GM21786 (cell line): ENCODE measurements around the gene REV1.
"Not testable (repeated sequence)": the region's sequence is repeated elsewhere in the genome, so short reads cannot be mapped to it uniquely, and the experiment has no call there.

Experiments
- ATAC-seq: cut with Tn5 transposase; IDR thresholded peaks from one replicate; pipeline ENCODE4 v1.9.1; 2021; ENCODE audit not compliant: unreplicated experiment

The REV1 gene

DNA sequence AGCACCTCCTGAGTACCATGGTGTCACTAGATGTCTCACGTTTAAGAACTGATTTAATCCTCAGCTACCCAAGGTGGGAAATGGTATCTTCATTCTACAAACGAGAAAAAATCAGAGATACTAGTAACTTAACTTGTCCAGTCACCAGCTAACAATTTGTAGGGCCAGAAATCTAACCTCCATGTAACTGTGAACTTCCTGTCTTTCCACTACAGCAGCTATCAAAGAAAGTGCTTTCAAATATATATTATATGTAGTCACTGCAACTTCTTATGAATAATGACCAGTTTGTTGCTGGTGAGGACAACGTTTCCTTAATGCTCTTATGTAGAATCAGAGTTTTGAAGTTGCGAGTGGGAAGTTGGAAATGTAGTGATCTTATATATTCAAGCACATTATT lies 1.9 kb downstream of the REV1 start:
- ATAC-seq: no peak

DNA sequence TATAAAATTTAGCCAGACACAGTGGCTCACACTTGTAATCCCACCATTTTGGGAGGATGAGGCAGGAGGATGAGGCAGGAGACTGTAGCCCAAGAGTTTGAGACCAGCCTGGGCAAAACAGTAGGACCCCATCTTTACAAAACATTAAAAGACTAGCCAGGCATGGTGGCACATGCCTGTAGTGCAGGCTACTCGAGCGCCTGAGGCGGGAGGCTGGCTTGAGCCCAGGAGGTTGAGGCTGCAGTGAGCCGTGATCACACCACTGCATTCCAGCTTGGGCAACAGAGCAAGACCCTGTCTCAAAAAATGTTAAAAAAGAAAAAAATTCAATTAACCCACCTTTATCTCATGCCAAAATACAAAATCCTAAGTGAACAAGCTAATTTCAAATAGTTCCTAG lies 4.0 kb downstream of the REV1 start:
- ATAC-seq: no peak

DNA sequence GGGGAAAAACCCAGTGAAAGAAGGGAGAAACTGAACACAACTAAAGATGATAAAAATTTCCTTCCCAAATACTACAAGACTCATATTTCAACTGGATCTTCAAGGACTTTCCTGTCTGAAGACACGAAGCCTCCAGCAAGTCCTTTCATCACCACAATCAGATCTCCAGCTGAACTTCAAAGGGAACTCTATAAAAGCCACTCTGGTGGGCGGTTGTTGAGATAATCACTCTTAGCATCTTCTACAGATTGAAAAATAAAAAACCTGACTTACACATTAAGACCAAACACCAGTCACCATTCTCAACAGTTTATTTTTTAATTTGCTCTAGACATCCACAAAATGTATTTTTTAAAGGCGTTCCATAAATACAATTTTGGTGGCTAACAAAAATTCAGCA lies 4.4 kb downstream of the REV1 start:
- ATAC-seq: no peak

DNA sequence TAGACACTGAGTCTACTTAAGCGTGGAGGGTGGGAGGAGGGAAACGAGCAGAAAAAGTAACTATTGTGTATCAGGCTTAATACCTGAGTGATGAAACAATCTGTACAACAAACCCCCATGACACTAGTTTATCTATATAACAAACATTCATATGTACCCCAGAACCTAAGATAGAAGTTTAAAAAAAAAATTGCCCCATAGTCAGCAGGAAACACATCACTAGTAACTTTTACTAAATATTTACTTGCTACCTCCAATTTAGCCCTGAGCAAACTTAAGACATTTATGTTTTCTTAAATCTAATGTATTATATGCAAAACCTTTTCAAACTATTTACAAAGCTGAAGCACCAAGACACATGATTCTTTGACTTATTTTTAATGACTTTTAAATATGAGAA lies 5.6 kb downstream of the REV1 start:
- ATAC-seq: no peak

DNA sequence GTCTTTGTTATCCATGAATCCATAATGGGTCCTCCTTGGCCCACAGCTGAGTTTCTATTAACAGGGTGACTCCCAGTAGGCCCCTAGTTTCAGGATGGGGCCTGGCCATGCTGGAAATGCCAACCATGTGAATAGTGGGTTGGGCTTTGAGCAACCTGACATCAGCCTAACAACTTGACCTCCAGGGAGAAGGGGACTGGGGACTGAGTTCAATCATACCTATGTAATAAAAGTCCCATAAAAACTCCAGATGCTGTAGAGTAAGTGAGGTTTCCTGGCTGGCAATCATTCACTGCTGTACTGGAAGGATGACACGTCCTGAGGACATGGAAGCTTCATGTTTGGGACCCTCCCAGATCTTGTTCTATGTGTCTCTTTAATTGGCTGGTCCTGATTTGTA lies 7.9 kb downstream of the REV1 start:
- ATAC-seq: no peak

DNA sequence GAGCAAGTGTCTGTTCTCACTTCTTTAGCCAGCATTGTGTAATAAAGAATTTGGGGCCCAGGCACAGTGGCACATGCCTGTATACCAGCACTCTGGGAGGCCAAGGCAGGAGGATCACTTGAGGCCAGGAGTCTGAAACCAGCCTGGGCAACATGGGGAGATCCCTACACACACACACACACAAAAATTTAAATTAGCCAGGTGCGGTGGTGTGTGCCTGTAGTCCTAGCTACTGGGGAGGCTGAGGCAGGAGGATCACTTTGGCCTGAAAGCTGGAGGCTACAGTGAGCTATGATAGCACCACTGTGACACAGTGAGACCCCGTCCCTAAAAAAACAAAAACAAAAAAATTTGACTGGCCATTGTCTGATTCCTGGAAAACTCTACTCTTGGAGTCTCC lies 8.3 kb downstream of the REV1 start:
- no peak for ATAC-seq

DNA sequence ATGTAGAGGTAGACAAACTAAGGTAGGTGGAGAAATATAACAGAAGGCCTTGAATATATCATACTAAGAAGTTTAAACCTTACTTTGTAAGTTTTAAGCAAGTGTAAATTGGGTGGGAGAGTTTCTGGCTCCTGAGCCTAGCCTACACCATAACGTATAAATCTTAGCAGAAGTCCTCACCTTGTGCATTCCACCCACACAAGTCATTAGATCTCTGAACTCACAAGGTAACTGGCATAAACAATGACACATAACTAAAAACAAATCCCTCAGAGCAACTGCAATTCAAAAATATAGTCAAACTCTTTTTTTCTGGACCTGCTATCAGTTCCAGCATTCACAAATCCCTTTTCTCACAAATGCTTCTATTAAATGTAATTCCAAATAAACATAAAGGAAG lies 9.4 kb downstream of the REV1 start:
- ATAC-seq: no peak

DNA sequence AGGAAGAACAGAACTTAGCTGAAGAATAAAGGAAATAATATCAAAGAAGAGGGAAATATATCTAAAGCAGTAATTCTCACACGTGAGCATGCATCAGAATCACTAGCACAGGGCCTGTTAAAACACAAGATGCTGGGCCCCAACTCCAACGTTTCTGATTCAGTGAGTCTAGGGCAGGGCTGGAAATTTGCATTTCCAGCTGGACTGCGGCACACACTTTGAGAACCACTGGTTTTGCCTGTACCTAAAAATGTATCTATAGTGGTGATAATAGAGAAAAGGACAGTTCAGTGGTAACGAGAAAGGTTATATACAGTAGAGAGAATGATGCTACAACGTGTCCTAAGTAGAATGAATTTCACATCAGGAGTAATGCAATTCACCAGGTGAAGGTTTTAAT lies 11.2 kb downstream of the REV1 start:
- ATAC-seq: no peak

DNA sequence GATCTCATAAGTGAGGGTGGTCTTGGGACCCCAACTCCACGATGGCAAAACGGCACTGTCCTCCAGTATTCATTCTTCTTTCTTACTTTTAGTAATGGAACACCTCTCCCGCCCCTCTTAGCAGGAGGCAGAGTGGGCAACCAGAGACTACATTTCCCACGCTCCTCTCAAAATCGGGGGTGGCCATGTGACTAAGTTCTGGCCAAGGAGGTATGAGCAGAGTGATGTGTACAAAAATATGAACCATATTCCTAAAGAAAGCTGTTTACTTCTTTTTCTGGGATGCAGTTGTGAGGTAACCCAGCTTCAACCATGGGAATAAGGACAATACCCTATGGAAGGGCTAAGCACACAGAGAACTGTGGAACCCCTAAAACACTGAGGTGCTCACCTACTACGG lies 12.8 kb downstream of the REV1 start:
- ATAC-seq: no peak

DNA sequence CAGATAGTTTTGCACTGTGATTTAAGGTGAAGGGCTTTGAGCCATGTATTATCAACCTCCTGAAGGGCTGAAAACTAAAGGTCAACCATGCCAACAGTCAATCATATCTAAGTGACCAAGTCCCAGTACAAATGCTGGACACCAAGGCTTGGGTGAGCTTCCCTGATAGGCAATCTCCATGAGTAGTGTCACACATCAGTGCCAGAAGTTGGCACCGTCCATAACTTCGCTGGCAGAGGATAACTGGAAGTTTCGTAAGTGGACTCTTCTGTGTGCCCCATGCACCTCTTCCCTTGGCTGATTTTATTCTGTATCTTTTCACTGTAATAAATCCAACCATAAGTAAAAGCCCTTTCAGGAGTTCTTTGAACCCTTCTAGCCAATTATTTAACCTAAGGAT lies 13.2 kb downstream of the REV1 start:
- no peak for ATAC-seq

DNA sequence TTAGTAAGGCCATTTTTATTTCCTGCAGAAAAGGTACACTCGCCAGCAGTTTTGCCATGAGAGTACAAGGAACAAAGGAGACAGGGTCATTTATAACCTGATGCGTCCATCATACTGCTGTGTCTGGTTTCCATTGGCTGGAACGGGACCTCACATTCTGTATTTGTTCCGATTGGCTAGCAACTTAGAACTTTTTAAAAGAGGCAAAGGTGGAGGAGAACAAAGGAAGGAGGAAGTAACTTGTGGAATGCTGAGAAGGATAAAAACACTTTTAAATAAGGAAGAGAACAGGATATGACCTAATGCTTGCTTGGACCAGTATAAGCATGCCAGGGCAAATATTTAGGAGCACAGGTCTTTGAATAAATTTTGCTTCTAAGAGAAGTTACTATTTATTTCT lies 14.7 kb downstream of the REV1 start:
- not testable (repeated sequence) for ATAC-seq

DNA sequence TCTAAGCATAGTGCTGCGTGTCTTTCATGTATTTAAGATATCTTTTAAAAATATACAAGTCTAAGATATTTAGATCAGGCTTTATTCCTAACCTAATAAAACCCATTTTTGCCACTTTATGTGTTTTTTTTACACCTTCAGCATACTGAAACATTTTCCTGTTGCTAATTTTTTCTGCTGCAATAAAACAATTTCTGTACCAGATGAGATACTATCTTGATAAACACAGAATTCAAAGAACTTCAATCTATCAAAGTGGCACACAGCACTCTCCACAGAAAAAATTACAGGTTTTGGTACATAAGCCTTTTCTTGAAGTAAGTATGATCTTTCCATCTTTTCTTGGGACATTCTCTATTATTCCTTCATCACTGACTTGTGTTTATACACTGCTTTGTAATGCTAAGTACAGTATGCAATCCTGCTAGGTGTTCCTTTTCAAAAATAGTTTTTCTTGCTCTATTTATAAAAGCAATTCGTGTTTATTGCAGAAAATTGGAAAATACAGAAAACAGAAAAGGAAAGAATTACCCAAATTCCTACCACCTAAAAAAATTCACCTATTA lies 16.2 kb downstream of the REV1 start:
- no peak for ATAC-seq

DNA sequence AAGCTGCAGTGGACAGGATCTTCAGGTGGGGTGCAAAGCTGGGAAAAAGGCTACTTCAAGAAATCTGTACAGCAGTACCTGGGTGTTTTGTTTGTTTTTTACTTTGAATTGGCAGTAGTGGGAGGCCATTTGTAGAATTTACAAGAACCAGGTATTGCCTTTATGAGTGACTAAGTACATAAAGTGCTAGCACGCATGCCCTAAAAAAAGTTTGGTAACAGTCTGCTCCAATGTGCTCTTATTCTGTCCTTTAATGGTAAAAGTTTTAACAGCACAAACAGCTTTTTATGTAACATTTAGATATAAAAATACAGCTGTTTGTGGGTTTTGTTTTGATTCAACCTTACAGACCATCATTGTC lies 17.2 kb downstream of the REV1 start:
- ATAC-seq: no peak

DNA sequence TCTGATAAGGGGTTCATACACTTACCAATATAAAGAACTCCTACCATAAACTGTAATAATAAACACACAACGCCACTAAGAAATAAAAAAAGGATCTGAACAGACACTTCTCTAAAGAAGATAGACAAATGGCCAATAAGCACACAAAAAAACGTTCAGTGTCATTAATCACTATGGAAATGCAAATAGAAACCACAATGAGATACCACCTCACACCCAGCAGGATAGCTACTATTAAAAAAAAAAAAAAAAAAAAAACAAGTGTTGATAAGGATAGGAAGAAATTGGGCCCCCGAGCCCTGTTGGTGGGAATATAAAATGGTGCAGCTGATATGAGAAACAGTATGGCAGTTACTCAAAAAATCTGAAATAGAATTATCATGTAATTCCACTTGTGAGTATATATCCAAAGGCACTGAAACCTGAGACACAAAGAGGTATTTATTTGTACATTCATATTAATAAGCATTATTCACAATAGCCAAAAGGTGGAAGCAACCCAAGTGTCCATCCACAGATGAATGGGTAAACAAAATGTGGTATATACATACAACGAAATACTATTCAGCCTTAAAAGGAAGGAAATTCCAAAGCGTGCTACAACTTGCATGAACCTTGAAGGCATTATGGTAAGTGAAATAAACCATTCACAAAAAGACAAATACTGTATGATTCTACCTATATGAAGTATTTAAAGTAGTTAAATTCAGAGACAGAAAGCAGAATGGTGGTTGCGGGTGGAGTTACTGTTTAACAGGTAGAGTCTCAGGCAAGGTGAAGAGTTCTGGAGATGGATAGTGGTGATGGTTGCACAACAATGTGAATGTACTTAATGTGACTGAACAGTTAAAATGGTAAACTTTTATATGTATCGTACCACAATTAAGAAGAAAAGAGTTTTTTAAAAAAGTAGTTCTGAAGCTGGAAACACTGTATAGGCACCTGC lies 17.9 kb downstream of the REV1 start:
- no peak for ATAC-seq

DNA sequence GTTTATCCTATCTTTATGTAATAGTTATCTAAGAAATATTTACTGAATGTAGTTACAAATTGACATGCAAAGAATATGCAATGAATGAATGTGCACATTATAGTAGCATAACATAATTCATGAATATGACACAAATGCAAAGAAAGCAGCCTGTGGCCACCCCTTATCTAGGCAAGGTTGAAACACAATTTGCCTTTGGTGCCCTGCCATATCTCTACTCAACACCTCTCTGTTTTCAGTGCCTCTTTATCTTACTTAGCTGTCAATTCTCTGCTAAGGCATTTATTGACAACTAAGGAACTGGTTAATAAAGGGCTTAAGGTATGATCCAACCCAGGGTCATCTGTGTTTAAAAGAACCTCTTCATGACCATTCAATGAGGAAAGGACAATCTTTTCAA lies 18.9 kb downstream of the REV1 start:
- ATAC-seq: no peak

DNA sequence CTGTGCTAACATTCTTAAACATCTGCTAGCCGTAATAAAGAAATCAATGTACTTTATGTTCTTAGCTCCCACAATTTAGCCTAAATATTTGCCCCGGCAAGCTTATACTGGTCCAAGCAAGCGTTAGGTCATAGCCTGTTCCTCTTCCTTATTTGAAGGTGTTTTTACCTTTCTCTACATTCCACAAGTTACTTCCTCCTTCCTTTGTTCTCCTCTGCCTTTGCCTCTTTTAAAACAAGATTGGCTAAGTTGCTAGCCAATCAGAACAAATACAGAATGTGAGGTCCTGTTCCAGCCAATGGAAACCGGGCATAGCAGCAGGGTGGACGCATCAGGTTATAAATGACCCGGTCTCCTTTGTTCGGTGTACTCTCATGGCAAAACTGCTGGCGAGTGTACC lies 19.4 kb downstream of the REV1 start:
- not testable (repeated sequence) for ATAC-seq

DNA sequence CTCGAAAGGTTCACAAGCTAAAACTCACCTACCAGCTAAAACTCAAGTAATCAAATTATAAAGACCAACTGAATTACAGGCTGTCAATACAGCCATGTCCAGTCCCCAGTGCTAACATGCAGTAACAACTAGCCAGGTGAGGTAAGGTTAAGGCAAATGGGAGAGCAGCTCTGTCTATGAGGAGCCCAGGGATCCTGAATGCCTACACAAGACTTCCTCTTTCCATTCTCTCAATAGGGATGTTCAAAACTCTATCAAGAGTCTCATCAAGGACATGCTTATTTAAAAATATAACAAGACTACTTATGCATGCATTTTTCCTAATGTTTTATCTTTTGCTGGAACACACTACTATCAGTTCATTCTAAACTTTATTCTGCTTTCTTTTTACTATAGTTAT lies 20.4 kb downstream of the REV1 start:
- no peak for ATAC-seq

DNA sequence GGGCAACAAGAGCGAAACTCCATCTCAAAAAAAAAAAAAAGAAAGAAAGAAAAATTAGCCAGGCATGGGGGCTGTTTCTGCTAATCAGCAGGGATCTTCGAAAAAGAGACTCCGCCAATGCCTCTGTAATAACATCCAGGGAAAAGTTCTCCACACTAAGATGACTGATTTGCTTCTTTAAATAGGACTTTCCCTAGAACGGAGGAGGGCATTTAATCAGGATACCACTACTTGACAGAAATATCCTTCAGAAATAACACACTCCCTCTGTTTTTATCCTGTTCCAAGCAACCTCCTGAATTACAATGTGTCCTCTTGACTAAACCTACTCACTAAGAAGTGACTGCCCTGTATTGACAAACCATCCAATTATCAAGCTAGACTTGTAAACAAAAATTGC lies 21.7 kb downstream of the REV1 start:
- ATAC-seq: no peak

DNA sequence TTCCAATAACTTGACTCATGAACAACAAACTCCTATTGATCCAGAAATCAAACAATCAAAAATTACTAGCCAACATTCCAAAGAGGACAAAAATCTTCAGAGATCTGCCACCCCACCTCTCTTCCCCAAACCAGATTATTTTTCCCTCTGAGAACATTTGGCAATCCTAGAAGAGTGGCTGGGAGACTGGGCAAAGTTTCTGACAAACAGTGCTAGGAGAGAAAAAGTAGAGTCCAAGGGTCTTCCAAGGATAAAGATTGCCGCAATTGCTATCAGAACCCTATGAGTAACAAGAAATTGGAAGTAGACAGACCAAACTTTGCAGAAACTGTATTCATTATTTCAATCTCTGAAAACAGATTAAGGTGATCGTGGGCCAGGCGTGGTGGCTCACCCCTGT lies 22.4 kb downstream of the REV1 start:
- ATAC-seq: no peak

DNA sequence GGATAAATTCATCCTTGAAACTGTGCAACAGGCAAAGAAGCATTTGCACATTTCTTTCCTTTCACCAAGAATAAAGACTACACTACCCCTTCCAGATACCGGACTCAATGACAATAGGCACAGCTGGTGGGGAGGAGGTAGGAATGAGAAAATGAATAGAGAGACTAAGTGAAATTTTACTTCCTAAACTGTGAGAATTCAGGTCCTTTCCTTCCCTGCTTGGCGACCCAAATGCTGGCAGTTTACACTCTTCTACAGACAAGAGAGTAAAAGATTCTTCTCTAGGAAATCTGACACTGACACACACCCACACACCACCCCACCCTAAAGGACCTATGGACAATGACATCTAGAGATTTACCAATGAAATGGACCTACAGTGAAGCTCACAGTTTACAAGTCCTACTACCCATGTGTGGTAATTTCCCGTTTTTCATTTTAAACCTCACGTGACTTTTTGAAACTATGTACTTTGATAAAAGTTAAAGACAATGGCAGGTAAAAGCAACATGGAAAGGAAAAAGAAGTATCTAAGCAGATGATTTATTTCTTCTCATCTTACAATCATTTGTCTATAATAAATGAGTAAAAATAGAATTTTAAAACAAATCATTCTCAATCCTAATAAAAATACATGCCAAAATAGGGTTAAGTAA lies 27.9 kb downstream of the REV1 start:
- no peak for ATAC-seq

DNA sequence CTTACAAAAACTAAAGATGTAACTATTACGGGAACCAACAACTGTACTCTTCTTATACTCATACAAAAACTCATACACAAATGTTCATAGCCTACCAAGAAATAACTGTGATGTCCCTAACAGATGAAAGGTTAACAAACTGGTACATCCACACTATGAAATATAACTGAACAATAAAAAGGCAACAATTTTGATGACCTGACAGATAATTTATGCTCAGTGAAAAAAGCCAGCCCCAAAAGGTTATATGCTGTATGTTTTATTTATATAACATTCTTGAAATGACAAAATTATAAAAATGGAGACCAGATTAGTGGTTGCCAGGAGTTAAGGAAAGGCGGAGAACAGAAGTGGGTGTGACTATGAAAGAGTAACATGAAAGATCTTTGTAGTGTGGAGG lies 31.3 kb downstream of the REV1 start:
- ATAC-seq: no peak

DNA sequence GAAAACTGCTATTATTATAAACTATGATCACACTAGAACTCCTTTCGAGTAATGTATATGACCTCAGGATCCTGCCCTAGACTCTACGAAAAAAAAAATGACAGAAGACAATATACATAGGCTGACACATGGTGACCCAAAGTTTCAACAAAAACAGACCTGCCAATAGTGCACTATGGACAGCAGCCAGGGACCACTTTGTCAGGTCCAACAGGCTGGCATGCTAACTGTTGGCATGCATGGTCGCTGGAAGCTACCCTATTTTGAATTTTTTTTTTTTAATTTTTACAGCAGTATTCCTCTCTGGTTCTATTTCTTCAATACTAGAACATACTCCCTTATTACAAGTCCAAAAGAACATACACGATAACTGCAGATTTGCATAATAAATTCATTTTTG lies 38.1 kb downstream of the REV1 start:
- no peak for ATAC-seq
